HepG2 (cell line): Measurements from ENCODE around the gene MAMDC2. TPM values are rescaled to one million over a fixed set of nuclear protein-coding genes. Genes with fewer than 3 reads are reported as not detected.

ENCODE experiments used
- ADNP ChIP-seq: sonication (generic); formaldehyde crosslinking; IDR thresholded peaks from 2 replicates; pipeline ENCODE4 v1.4.0; 2020; ENCODE audit warnings: missing genetic modification reagents
- CTCF ChIP-seq: sonication (generic); formaldehyde crosslinking; IDR thresholded peaks from 2 replicates; pipeline ENCODE4 v1.5.0; 2020; ENCODE audit warnings: mild to moderate bottlenecking, missing genetic modification reagents, moderate library complexity
- MAX ChIP-seq: IDR thresholded peaks from 2 replicates; pipeline ENCODE4 v1.6.1; 2012; ENCODE audit warnings: inconsistent platforms
- NCOR1 ChIP-seq: fragments of 200-600 bp; sonication (generic); IDR thresholded peaks from 2 replicates; pipeline ENCODE4 v1.7.0; 2017; ENCODE audit warnings: antibody characterized with exemption, low read length, borderline replicate concordance
- SOX13 ChIP-seq, 3 experiments: fragments of 450-650 bp in 1 of 3; sonication (generic) in 1 of 3; formaldehyde crosslinking in 1 of 3; IDR thresholded peaks in 2 of 3; conservative IDR thresholded peaks in 1 of 3; 2 replicates each; pipeline versions ENCODE4 v1.5.0 to v1.6.1; 2016 to 2020; ENCODE audit warnings: antibody characterized with exemption in 1 of 3, mild to moderate bottlenecking in 1 of 3, missing compliant biosample characterization in 1 of 3, missing genetic modification reagents in 1 of 3, moderate library complexity in 1 of 3
- TAF15 ChIP-seq: fragments of 200-400 bp; formaldehyde crosslinking; IDR thresholded peaks from one replicate; pipeline ENCODE4 v1.6.1; 2018; ENCODE audit warnings: mild to moderate bottlenecking, low read depth, low read length; ENCODE audit not compliant: poor library complexity, severe bottlenecking
- TCF7L2 ChIP-seq: IDR thresholded peaks from 2 replicates; pipeline ENCODE4 v1.6.1; 2011; ENCODE audit warnings: mild to moderate bottlenecking, low read depth, low read length, moderate library complexity
- ZGPAT ChIP-seq: IDR thresholded peaks from 2 replicates; pipeline ENCODE4 v1.6.1; 2016; ENCODE audit warnings: mild to moderate bottlenecking
- ZSCAN22 ChIP-seq: sonication (generic); formaldehyde crosslinking; IDR thresholded peaks from 2 replicates; pipeline ENCODE4 v1.4.0; 2020; ENCODE audit warnings: mild to moderate bottlenecking, missing genetic modification reagents
- polyA plus RNA-seq, 8 experiments: library from polyadenylated mRNA; depleted of rRNA in 3 of 8; stranded (reverse) in 7 of 8; unstranded in 1 of 8; fragments of >200 nt; fragmentation: Illumina TruSeq in 4 of 8; extraction: Trizol in 4 of 8; gene quantifications; 2 replicates each; pipeline versions ENCODE4 v1.2.1 to v1.2.3, GENCODE V29; 2011 to 2016; ENCODE audit warnings: low read depth in 4 of 8, missing spikeins in 1 of 8, mixed read lengths in 1 of 8; ENCODE audit not compliant: insufficient read depth in 1 of 8
- total RNA-seq, 5 experiments: library from RNA; depleted of rRNA; stranded (reverse); fragments of >200 nt; fragmentation: Illumina TruSeq; extraction: Trizol; gene quantifications; 2 replicates each; pipeline ENCODE4 v1.2.3, GENCODE V29; 2016; ENCODE audit warnings: low read depth in 1 of 5

Gene MAMDC2
- total and polyA plus RNA-seq, 2 of the 13 experiments (the other 11 are each of a cell fraction or from before 2014, with no cell fraction given), result not detected

GRCh38 chr9:70044490-70045307, 1.1 kb downstream of the MAMDC2 start (continued):
- no peak for TF ChIP-seq SOX13 (IDR thresholded peaks at IDR 0.05)
- TF ChIP-seq SOX13 (CRISPR knock-in tag; conservative IDR thresholded peaks at IDR 0.05 in 1 of 2, IDR thresholded peaks at IDR 0.05 in 1 of 2), result no peak
- TF ChIP-seq ADNP (CRISPR knock-in tag), result no peak
- no peak for TF ChIP-seq TCF7L2
- TF ChIP-seq ZSCAN22, result no peak
- no peak for TF ChIP-seq NCOR1
- TF ChIP-seq MAX, result no peak
- no peak for TF ChIP-seq TAF15
- no peak for TF ChIP-seq ZGPAT (CRISPR knock-in tag)
- no peak for TF ChIP-seq CTCF (CRISPR knock-in tag)
- TF ChIP-seq, all 625 proteins: peak for 0
